Activated CD4-positive, CD25-positive, alpha-beta regulatory T cell treated with anti-CD3 and anti-CD28 coated beads, Interleukin-2, amount 50 U/mL, for 72 hours (primary cell): ENCODE measurements around the gene ATP11A.
"Not testable (repeated sequence)": the region's sequence is repeated elsewhere in the genome, so short reads cannot be mapped to it uniquely, and the experiment has no call there.

Experiments
- DNase-seq: peaks from one replicate; pipeline ENCODE4 v3.0.0; 2021

Gene ATP11A

DNA sequence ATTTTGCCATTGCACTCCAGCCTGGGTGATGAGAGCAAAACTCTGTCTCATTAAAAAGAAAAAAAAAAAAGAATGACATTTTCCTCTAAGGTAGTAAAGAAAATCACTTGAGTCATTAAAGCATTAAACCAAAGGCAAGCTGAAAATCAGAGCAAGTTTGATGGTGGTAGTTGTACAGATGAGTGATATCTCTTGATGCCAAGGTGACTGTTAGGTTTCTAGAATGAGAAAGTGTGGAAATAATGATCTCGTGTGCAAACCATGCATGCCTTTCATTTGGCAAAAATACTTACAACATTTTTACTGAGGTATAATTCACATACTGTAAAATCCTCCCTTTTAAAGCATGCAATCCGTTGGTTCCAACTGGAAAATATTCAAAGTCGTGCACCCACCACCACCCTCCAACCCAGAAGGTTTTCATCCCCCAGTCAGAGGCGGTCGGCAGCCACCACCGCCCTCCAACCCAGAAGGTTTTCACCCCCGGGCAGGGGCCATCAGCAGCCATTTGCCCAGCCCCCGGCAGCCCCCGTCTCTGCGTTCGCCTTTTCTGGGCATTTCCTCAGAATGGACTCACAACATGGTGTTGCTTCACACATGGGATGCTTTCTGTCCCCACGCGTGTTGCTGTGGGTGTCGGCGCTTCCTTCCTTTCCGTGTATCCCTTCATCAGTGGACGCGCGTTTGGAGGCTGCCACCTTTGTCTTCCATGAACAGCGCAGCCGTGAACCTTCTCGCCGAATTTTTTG, 90.2 kb downstream of the ATP11A start:
- no peak for DNase-seq

DNA sequence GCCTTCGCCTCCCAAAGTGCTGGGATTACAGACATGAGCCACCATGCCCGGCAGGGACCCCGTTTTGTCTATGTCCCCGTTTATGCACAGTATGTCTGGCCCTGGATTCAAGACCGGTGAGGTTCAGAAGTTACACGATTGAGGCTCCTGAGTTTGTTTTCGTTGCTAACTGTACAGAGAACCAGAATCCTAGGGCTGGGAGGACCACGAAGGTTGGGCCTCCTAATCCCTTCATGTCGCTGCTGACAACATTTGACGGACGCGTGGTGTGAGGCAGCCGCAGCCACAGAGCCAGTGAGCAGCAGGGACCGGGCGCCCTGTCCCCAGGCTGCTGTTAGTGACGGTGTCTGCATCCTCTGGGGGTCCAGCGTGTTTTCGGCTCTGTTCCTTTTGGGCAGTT, 91.4 kb downstream of the ATP11A start:
- DNase-seq = no peak

GRCh38 chr13:112781881-112782361, 92.1 kb downstream of the ATP11A start:
- DNase-seq = no peak

- no peak for DNase-seq
Measured at GRCh38 chr13:112782429-112783010, 92.7 kb downstream of the ATP11A start.

DNA sequence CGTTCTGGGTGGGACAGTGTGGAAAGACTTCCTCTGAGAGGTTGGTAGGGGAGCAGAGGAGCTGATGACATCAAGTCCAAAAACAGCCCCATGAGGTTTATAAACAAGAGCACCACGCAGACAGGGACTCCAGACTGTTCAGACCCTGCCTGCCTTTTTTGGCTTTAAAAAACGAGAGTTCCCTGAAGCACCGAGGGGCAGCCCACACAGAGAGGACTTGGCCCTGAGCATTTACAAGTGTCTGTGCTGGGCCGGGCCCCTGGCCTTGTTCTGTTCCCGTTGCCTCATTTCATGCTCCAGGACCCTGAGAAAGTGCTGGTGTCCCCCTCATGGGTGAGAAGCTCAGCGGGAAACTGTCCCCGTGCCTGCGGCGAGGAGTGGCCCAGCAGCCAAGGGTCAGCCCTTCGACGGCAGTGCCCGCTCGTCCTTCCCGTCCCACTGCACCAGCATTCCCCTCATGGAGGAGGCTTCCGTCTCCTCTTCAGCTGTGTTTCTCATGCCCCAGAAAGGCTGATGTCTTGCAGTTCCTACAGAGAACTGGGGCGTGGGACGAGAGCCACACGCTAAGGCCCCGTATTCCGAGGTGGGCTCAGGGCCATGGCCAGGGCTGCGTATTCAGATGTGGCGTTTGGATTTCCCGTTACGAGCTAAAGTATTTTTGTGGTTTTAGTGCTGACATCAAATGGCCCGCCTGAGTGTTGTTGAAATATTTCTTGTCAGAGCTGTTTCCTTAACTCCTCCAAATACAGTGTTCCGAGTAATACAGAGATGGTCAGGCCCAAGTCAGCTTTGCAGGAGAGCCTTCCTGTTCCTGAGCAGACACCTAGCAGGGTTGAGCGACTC, 93.5 kb downstream of the ATP11A start:
- DNase-seq = no peak

- no peak for DNase-seq
Measured at GRCh38 chr13:112783978-112784371, 94.1 kb downstream of the ATP11A start.

GRCh38 chr13:112784811-112785482, 95.1 kb downstream of the ATP11A start:
- DNase-seq = no peak

GRCh38 chr13:112785483-112785856, 95.6 kb downstream of the ATP11A start:
- DNase-seq = no peak

GRCh38 chr13:112786810-112787209, 97.0 kb downstream of the ATP11A start:
- DNase-seq = not testable (repeated sequence)

GRCh38 chr13:112790735-112791641, 101.2 kb downstream of the ATP11A start:
- DNase-seq = no peak

- no peak for DNase-seq
Measured at GRCh38 chr13:112791663-112792440, 102.0 kb downstream of the ATP11A start.

- DNase-seq = no peak
Measured at GRCh38 chr13:112792511-112792910, 102.7 kb downstream of the ATP11A start.

- DNase-seq = no peak
Measured at GRCh38 chr13:112793545-112794445, 104.0 kb downstream of the ATP11A start.

GRCh38 chr13:112795277-112795676, 105.4 kb downstream of the ATP11A start:
- DNase-seq = no peak

GRCh38 chr13:112796190-112796915, 106.5 kb downstream of the ATP11A start:
- DNase-seq = no peak

DNA sequence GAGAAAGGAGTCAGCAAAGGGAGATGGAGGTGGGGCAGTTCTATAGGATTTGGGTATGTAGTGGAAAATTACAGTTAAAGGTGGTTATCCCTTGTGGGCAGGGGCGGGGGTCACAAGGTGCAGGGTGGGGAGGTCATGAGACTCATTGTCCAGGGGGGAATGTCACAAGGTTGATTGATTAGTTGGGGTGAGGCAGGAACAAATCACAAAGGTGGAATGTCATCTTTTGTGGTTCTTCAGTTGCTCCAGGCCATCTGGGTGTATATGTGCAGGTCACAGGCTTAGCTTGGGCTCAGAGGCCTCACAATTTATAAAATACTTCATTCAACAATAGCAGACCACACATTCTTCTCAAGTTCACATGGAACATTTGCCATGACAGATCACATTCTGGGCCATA, 109.6 kb downstream of the ATP11A start:
- DNase-seq = no peak

- no peak for DNase-seq
Measured at GRCh38 chr13:112800057-112800456, 110.2 kb downstream of the ATP11A start.

- DNase-seq = not testable (repeated sequence)
Measured at GRCh38 chr13:112800807-112801206, 111.0 kb downstream of the ATP11A start.

DNA sequence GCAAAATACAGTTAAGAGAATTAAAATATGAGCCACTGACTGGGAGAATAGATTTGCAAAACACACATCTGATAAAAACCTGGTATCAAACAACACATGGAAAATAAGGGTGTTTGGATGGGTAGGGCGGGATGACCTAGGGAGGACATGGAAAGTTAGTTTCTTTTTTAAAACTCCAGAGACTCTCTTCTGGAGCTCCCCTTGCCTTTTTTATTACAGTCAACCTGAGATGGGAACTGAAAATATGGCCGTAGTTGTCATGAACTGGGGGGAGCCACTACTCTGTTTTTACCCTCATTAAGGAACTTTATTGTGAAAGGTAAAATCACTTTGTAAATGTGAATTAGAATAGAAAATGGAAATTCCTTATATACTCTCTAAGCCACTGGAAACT, 113.0 kb downstream of the ATP11A start:
- DNase-seq = no peak
